GM19193 (cell line): Measurements from ENCODE around the gene OR52B2.

Experiments used
- POLR2A ChIP-seq: IDR thresholded peaks from 4 replicates; pipeline ENCODE4 v1.6.1; 2011; ENCODE audit not compliant: insufficient read depth, insufficient read length; ENCODE audit errors: extremely low read depth

Gene OR52B2

GRCh38 chr11:6197466-6198200 lies 27.5 kb upstream of the OR52B2 start:
- no peak for TF ChIP-seq POLR2A

- TF ChIP-seq POLR2A = no peak
These were observed 26.3 kb upstream of the OR52B2 start for GRCh38 chr11:6196396-6196795.

GRCh38 chr11:6194065-6194581 lies 24.0 kb upstream of the OR52B2 start:
- no peak for TF ChIP-seq POLR2A

GRCh38 chr11:6191742-6192141 lies 21.6 kb upstream of the OR52B2 start:
- no peak for TF ChIP-seq POLR2A

- TF ChIP-seq POLR2A = no peak
These were observed 5.3 kb upstream of the OR52B2 start for GRCh38 chr11:6175440-6175839.

GRCh38 chr11:6156628-6157359 lies 13.3 kb downstream of the OR52B2 start:
- no peak for TF ChIP-seq POLR2A

GRCh38 chr11:6152126-6152525 lies 18.0 kb downstream of the OR52B2 start:
- TF ChIP-seq POLR2A = no peak

GRCh38 chr11:6151117-6151516 lies 19.0 kb downstream of the OR52B2 start:
- no peak for TF ChIP-seq POLR2A

- TF ChIP-seq POLR2A = no peak
These were observed 27.2 kb downstream of the OR52B2 start for GRCh38 chr11:6142936-6143335.

- TF ChIP-seq POLR2A = no peak
These were observed 37.7 kb downstream of the OR52B2 start for GRCh38 chr11:6132431-6132830.

- TF ChIP-seq POLR2A = no peak
These were observed 40.5 kb downstream of the OR52B2 start for GRCh38 chr11:6129635-6130034.

- TF ChIP-seq POLR2A = no peak
These were observed 41.1 kb downstream of the OR52B2 start for GRCh38 chr11:6129011-6129410.

GRCh38 chr11:6127881-6128280 lies 42.2 kb downstream of the OR52B2 start:
- TF ChIP-seq POLR2A = no peak

GRCh38 chr11:6124245-6124644 lies 45.9 kb downstream of the OR52B2 start:
- TF ChIP-seq POLR2A = no peak
